SK-MEL-5 (cell line): Measurements from ENCODE around the gene PRAC1. TPM values are rescaled to one million over a fixed set of nuclear protein-coding genes. Genes with fewer than 3 reads are reported as not detected.
A peak's percentile ranks its signal among the peaks of the same experiment; 100 is the strongest.

Experiments used
- DNase-seq: peaks from one replicate; pipeline ENCODE4 v3.0.0-alpha.2; 2016; ENCODE audit warnings: low read depth, low spot score
- in situ Hi-C: cut with HindIII; loops from 2 replicates; pipeline ENCODE4 v1.10.0; 2016; ENCODE audit warnings: low sequenced_read_pairs, high pct_unique_total_duplicates, low pct_unique_long_range_greater_than_20kb
- small RNA-seq, 2 experiments: library from RNA; depleted of rRNA; stranded (forward); fragments of <200 nt; gene quantifications; one replicate each; pipeline ENCODE3, GENCODE V24; 2014
- total RNA-seq: library from RNA; depleted of rRNA; stranded (reverse); fragments of >200 nt; shearing (Covaris generic); gene quantifications from 2 replicates; pipeline ENCODE4 v1.2.3, GENCODE V29; 2014; rRNA removed

Gene PRAC1
- total RNA-seq, 1 experiment from 2014 or later: not detected

DNA sequence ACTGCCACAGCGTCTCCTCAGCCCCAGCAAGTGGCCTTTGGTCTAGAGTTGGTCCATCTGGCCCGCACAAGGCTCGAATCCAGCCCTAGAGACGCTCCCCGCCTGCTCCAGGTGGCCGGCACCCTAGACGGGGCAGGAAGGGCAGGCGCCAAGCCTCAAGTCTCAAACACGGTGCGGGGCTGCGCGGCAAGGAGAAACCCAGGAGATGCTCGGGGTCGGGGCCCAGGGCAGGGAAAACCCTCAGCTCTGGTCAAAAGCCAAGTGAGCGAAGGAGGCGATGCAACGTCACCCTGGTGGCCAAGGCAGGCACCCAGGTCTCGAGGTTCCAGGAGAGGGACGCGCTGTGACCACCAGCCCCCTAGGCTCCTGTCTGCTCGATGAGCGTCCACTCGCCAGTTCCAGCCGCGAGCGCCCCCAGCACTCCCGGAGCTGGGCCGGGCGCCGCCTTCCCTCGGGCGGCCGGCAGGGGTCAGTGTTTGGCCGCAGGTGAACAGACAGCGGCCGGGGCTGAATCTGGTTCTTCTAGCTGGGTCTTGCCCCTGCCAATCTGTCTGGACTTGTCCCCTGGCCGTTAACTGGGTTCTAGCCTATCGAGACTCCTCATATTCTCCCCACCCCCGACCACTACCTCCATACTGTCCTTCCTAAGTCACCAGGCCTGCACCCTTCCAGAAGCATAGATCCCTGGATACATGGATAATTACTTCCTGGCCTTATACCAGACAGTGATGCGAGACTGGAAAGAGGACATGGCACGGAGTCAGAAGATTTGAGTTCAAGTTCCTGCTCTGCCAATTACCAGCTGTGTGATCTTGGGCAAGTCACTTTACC, 44.0 kb downstream of the PRAC1 start:
- in situ Hi-C loops: no loop called here
- DNase-seq: peak; percentile 75

DNA sequence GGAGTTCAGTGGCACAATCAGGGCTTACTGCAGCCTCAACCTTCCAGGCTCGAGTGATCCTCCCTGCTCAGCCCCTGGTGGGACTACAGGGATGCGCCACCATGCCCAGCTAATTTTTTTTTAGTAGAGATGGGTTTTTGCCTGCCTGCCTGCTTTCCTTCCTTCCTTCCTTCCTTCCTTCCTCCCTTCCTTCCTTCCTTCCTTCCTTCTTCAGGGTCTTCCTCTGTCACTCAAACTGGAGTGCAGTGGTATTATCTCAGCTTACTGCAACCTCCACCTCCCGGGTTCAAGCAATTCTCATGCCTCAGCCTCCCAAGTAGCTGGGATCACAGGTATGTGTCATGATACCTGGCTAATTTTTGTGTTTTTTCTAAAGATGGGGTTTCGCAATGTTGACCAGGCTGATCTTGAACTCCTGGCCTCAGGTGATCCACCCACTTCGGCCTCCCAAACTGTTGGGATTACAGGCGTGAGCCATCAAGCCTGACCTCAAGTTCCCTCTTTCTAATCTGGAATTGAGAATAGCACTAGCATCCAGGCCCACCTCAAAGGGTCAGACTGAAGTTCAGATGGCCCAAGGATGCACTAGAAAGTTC, 45.3 kb downstream of the PRAC1 start:
- peak; percentile 17 for DNase-seq
- in situ Hi-C loops: no loop called here

- in situ Hi-C loops: no loop called here
- DNase-seq: no peak
These were observed 50.0 kb downstream of the PRAC1 start for GRCh38 chr17:48672340-48672739.

Small RNA genes lying within 50 kb of the gene (small RNA-seq; reads per million reads assigned to genes)
- gene AC091179.2 (0 reads per million in 2 experiments), gene COX6B1P2 (0 reads per million in 2 experiments), gene MIR3185 (0 reads per million in 2 experiments), gene RF02132 (0 reads per million in 2 experiments), gene RF02133 (0 reads per million in 2 experiments), gene RN7SL125P (0 reads per million in 2 experiments)

Other genes with a start within 250 kb of the PRAC1 start
- gene HOXB1, start 191.5 kb downstream of the PRAC1 start, total RNA-seq: not detected in 2 replicates
- gene HOXB2, start 177.4 kb downstream of the PRAC1 start, total RNA-seq: not detected in 2 replicates
- gene HOXB4, start 144.2 kb downstream of the PRAC1 start, total RNA-seq: 0.16 and 0.48 TPM in 2 replicates
- gene HOXB3, start 132.3 kb downstream of the PRAC1 start, total RNA-seq: 1.1 and 1.5 TPM in 2 replicates
- gene HOXB5, start 128.7 kb downstream of the PRAC1 start, total RNA-seq: not detected in 2 replicates
- gene HOXB6, start 117.5 kb downstream of the PRAC1 start, total RNA-seq: 2.8 and 5.2 TPM in 2 replicates
- gene HOXB7, start 111.5 kb downstream of the PRAC1 start, total RNA-seq: 8.9 and 12.1 TPM in 2 replicates
- gene HOXB8, start 107.2 kb downstream of the PRAC1 start, total RNA-seq: 0.69 and 1.6 TPM in 2 replicates
- 2.2 and 3.3 TPM in 2 replicates for gene HOXB9, start 96.2 kb downstream of the PRAC1 start, total RNA-seq
- 0.56 and 0.71 TPM in 2 replicates for gene PRAC2, start 667 bp upstream of the PRAC1 start, total RNA-seq
- 3.7 and 4.8 TPM in 2 replicates for gene HOXB13, start 6.2 kb upstream of the PRAC1 start, total RNA-seq
- 1.7 and 2.1 TPM in 2 replicates for gene TTLL6, start 94.7 kb upstream of the PRAC1 start, total RNA-seq
- gene CALCOCO2, start 108.5 kb upstream of the PRAC1 start, total RNA-seq: 29.1 and 37.7 TPM in 2 replicates
- 64.1 and 68.0 TPM in 2 replicates for gene ATP5MC1, start 170.3 kb upstream of the PRAC1 start, total RNA-seq
- gene UBE2Z, start 185.9 kb upstream of the PRAC1 start, total RNA-seq: 120 and 135 TPM in 2 replicates
- gene SNF8, start 222.3 kb upstream of the PRAC1 start, total RNA-seq: 117 and 132 TPM in 2 replicates
- not detected in 2 replicates for gene GIP, start 246.1 kb upstream of the PRAC1 start, total RNA-seq